ENCODE results near the gene HUS1B. TPM values are rescaled to one million over a fixed set of nuclear protein-coding genes. Genes with fewer than 3 reads are reported as not detected.
A peak's percentile ranks its signal among the peaks of the same experiment; 100 is the strongest.

HUS1B gene
- total RNA-seq, 1 experiment from 2014 or later, result 3.1 TPM

DNA sequence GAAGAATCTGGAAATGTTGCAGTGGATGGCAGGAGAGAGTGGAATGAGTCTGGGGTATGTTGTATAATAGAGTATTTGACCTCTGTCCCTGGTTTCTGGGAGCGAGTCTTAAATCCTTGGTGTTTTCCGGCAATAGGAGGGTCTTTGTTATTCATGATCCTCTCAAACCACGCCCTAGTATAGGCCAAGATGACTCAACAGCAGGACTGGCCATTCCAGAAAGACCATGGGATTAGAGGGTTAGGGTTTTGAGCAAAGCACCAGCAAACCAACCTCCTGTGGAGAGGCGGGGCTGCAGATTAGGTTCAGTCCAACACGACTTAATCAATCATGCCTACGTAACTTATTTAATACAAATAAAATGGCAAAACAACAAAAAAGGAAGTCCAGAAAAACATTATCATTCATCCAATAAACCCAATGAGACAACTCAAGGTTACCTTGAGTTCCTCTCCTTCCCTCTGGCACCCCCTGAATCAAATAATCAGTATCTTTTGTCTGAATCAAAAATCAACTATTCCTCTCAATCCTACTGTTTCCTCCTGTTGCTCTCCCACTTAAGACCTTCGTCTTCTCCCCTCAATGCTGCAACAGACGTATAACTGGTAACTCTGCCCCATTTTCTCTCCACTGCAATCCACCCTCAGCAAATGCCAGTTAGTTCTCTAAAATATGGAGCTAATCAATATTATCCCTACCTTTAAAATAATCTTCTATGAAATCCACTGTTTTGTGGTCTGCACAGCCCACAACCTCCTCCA is 15.5 kb downstream of the HUS1B start:
- BruUV-seq (replicated peaks), result no TSS peak
- H3F3A ChIP-seq (ENCODE audit: low read length, unreplicated experiment), result no peaks in the 10 kb centered on the region
- CTCF ChIA-PET, result no interaction called here
- no peak overlapping the region for H3K4me3 ChIP-seq (ENCODE audit: low read length)
- H3K79me2 ChIP-seq (ENCODE audit: low read length), result peaks cover 11% of the 10 kb centered on the region
- H3K9me2 ChIP-seq (replicated peaks; ENCODE audit: low read length), result no peaks in the 10 kb centered on the region
- no peaks in the 10 kb centered on the region for H3K9me3 ChIP-seq (ENCODE audit: low read length)
- H3K36me3 ChIP-seq (ENCODE audit: low read depth, low read length), result no peaks in the 10 kb centered on the region; the same call in 1 of the 2 replicates
- DNase-seq, result peak; percentile 18
- no peak for ATAC-seq
- intact Hi-C loops (cut with micrococcal nuclease), result no loop called here
- H3K27me3 ChIP-seq (ENCODE audit: low read length), result no peaks in the 10 kb centered on the region
- no peaks in the 10 kb centered on the region for H3K4me1 ChIP-seq (ENCODE audit: insufficient read depth, low read length)
- H3K9ac ChIP-seq (ENCODE audit: low read length), result no peak overlapping the region
- TF ChIP-seq EZH2 (IDR thresholded peaks at IDR 0.05; ENCODE audit: low read length, unreplicated experiment) (no peak), CTCF (conservative IDR thresholded peaks at IDR 0.05; ENCODE audit: low read depth, low read length) (no peak), EZH2phosphoT487 (IDR thresholded peaks at IDR 0.05; ENCODE audit: borderline replicate concordance, low read length) (no peak)
- 0 out of 2 replicates have a peak, but pooled peaks cover 4% of the 10 kb centered on the region for H4K20me1 ChIP-seq (ENCODE audit: low read length)
- no peak overlapping the region for H3K4me2 ChIP-seq (ENCODE audit: low read length)
- H3K27ac ChIP-seq (ENCODE audit: low read length), result no peak overlapping the region
- H2AFZ ChIP-seq (ENCODE audit: low read length), result no peak overlapping the region
- POLR2A ChIA-PET (ENCODE audit: unreplicated experiment), result no interaction called here

- Histone ChIP-seq H3K9me2 (replicated peaks; ENCODE audit: low read length) (no peaks in the 10 kb centered on the region), H4K20me1 (ENCODE audit: low read length) (no peaks in the 10 kb centered on the region), H3K27me3 (ENCODE audit: low read length) (no peaks in the 10 kb centered on the region), H3K4me3 (ENCODE audit: low read length) (no peak overlapping the region), H3K9me3 (ENCODE audit: low read length) (no peaks in the 10 kb centered on the region), H3F3A (ENCODE audit: low read length, unreplicated experiment) (no peaks in the 10 kb centered on the region), H3K36me3 (ENCODE audit: low read depth, low read length) (peaks cover 8% of the 10 kb centered on the region), H3K27ac (ENCODE audit: low read length) (no peak overlapping the region), H3K79me2 (ENCODE audit: low read length) (peaks cover under 1% of the 10 kb centered on the region; the same call in 1 of the 2 replicates), H3K9ac (ENCODE audit: low read length) (no peak overlapping the region), H3K4me2 (ENCODE audit: low read length) (no peak overlapping the region), H3K4me1 (ENCODE audit: insufficient read depth, low read length) (no peaks in the 10 kb centered on the region), H2AFZ (ENCODE audit: low read length) (no peak overlapping the region)
- ChIA-PET POLR2A (ENCODE audit: unreplicated experiment) (no interaction called here), CTCF (no interaction called here)
- no peak for TF ChIP-seq EZH2phosphoT487 (IDR thresholded peaks at IDR 0.05; ENCODE audit: borderline replicate concordance, low read length)
- TF ChIP-seq CTCF (conservative IDR thresholded peaks at IDR 0.05; ENCODE audit: low read depth, low read length), result no peak
- TF ChIP-seq EZH2 (IDR thresholded peaks at IDR 0.05; ENCODE audit: low read length, unreplicated experiment), result no peak
- ATAC-seq, result no peak
- no TSS peak for BruUV-seq (replicated peaks)
- no peak for DNase-seq
- intact Hi-C loops (cut with micrococcal nuclease), result no loop called here
These were observed 20.4 kb downstream of the HUS1B start for GRCh38 chr6:636488-636887.

GRCh38 chr6:635233-635632 is 21.7 kb downstream of the HUS1B start:
- intact Hi-C loops (cut with micrococcal nuclease), result no loop called here
- H2AFZ ChIP-seq (ENCODE audit: low read length), result no peak overlapping the region
- H3K9me2 ChIP-seq (replicated peaks; ENCODE audit: low read length), result no peaks in the 10 kb centered on the region
- POLR2A ChIA-PET (ENCODE audit: unreplicated experiment), result no interaction called here
- no peak overlapping the region for H3K9ac ChIP-seq (ENCODE audit: low read length)
- CTCF ChIA-PET, result no interaction called here
- H3K4me1 ChIP-seq (ENCODE audit: insufficient read depth, low read length), result no peaks in the 10 kb centered on the region
- no peaks in the 10 kb centered on the region for H3F3A ChIP-seq (ENCODE audit: low read length, unreplicated experiment)
- H3K36me3 ChIP-seq (ENCODE audit: low read depth, low read length), result peaks cover 8% of the 10 kb centered on the region
- H3K27me3 ChIP-seq (ENCODE audit: low read length), result no peaks in the 10 kb centered on the region
- ATAC-seq (no peak), DNase-seq (no peak)
- H3K9me3 ChIP-seq (ENCODE audit: low read length), result no peaks in the 10 kb centered on the region
- H3K4me3 ChIP-seq (ENCODE audit: low read length), result no peak overlapping the region
- H3K79me2 ChIP-seq (ENCODE audit: low read length), result no peaks in the 10 kb centered on the region
- no peak overlapping the region for H3K27ac ChIP-seq (ENCODE audit: low read length)
- BruUV-seq (replicated peaks), result no TSS peak
- H4K20me1 ChIP-seq (ENCODE audit: low read length), result no peaks in the 10 kb centered on the region
- H3K4me2 ChIP-seq (ENCODE audit: low read length), result no peak overlapping the region
- no peak for TF ChIP-seq EZH2phosphoT487 (IDR thresholded peaks at IDR 0.05; ENCODE audit: borderline replicate concordance, low read length)
- TF ChIP-seq CTCF (conservative IDR thresholded peaks at IDR 0.05; ENCODE audit: low read depth, low read length), result no peak
- no peak for TF ChIP-seq EZH2 (IDR thresholded peaks at IDR 0.05; ENCODE audit: low read length, unreplicated experiment)

Data from PC-3 (cell line).